Loucy (cell line): ENCODE results near the gene MBD3L2B.
A peak's percentile ranks its signal among the peaks of the same experiment; 100 is the strongest.
"Not testable (repeated sequence)": the region's sequence is repeated elsewhere in the genome, so short reads cannot be mapped to it uniquely, and the experiment has no call there.

Source experiments
- H2AFZ ChIP-seq: fragments of 200-600 bp; sonication (generic); 2 replicates; pipeline ENCODE4 v1.6.0; 2016; ENCODE audit warnings: antibody characterized with exemption, mild to moderate bottlenecking, low read length, moderate library complexity
- H3F3A ChIP-seq: fragments of 200-600 bp; 2 replicates; pipeline ENCODE4 v1.6.0; 2016; ENCODE audit warnings: antibody characterized with exemption, low read depth, mild to moderate bottlenecking
- H3K27me3 ChIP-seq: fragments of 200-600 bp; sonication (generic); 2 replicates; pipeline ENCODE4 v1.6.1; 2014; ENCODE audit warnings: low read length, mild to moderate bottlenecking; ENCODE audit not compliant: insufficient read depth, poor library complexity, severe bottlenecking
- H3K36me3 ChIP-seq: fragments of 200-600 bp; sonication (generic); 2 replicates; pipeline ENCODE4 v1.6.1; 2016; ENCODE audit warnings: low read length; ENCODE audit not compliant: insufficient read depth
- H3K4me1 ChIP-seq: fragments of 200-600 bp; sonication (generic); 2 replicates; pipeline ENCODE4 v1.5.1; 2014; ENCODE audit warnings: low read length, mild to moderate bottlenecking; ENCODE audit not compliant: insufficient read depth, poor library complexity, severe bottlenecking
- H3K4me2 ChIP-seq: fragments of 200-600 bp; sonication (generic); 2 replicates; pipeline ENCODE4 v1.6.0; 2014; ENCODE audit warnings: antibody characterized with exemption, low read length, low read depth, mild to moderate bottlenecking; ENCODE audit not compliant: poor library complexity, severe bottlenecking
- H3K4me3 ChIP-seq: fragments of 200-600 bp; sonication (generic); 2 replicates; pipeline ENCODE4 v1.5.1; 2014; ENCODE audit warnings: low read length, mild to moderate bottlenecking, mixed read lengths; ENCODE audit not compliant: poor library complexity, severe bottlenecking
- H3K79me2 ChIP-seq: fragments of 200-600 bp; sonication (generic); 2 replicates; pipeline ENCODE4 v1.6.1; 2014; ENCODE audit warnings: low read length; ENCODE audit not compliant: insufficient read depth
- H3K9ac ChIP-seq: fragments of 200-600 bp; sonication (generic); 2 replicates; pipeline ENCODE4 v1.6.0; 2014; ENCODE audit warnings: mild to moderate bottlenecking, low read depth, low read length, moderate library complexity; ENCODE audit not compliant: poor library complexity, severe bottlenecking
- H3K9me2 ChIP-seq: fragments of 200-600 bp; sonication (generic); replicated peaks from 2 replicates; pipeline ENCODE4 v1.6.1; 2016; ENCODE audit warnings: low read depth, low read length, mixed read lengths
- H3K9me3 ChIP-seq: fragments of 200-600 bp; sonication (generic); 2 replicates; pipeline ENCODE4 v1.6.1; 2014; ENCODE audit warnings: mild to moderate bottlenecking, antibody characterized with exemption, low read length, low read depth; ENCODE audit not compliant: insufficient read depth
- H4K20me1 ChIP-seq: fragments of 200-600 bp; sonication (generic); 2 replicates; pipeline ENCODE4 v1.6.0; 2014; ENCODE audit warnings: antibody characterized with exemption, low read length, mild to moderate bottlenecking; ENCODE audit not compliant: insufficient read depth, poor library complexity, severe bottlenecking
- EZH2phosphoT487 ChIP-seq: fragments of 200-600 bp; IDR thresholded peaks from 2 replicates; pipeline ENCODE4 v1.6.1; 2018; ENCODE audit warnings: antibody characterized with exemption, mild to moderate bottlenecking, moderate library complexity, borderline replicate concordance
- TF ChIP-seq, protein P1 (sequence below): fragments of 200-600 bp; sonication (generic); conservative IDR thresholded peaks from 2 replicates; pipeline ENCODE4 v1.5.1; 2014; ENCODE audit warnings: mild to moderate bottlenecking, antibody characterized with exemption, low read length

The MBD3L2B gene

DNA sequence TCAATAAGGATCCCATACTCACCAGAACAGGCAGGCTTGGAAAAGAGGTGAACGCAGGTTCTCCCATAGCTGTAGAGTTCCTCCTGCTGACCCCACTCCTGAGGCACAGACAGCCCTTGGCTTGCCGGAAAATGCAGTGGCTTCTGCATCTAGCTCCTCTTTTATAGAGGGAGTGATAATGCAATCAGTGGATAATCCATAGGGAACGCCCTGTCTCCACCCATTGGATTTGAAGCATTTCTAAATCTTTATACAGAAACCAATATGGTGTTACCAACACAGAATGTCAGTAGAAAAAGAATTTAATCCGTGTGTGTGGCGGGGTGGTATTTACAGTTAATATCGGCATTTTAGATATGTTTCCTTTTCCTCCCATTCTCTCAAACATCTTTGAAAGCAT is at the start of gene MBD3L2B:
Gene MBD3L2B, minus strand, starts transcription at position 101 of the 400 bp plus-strand sequence. Its CDS starts 34 bp downstream, at position 67.
- H3K9ac ChIP-seq, H3K27me3 ChIP-seq, H3K9me3 ChIP-seq, H3K4me2 ChIP-seq, H4K20me1 ChIP-seq, H3K4me1 ChIP-seq, H2AFZ ChIP-seq, H3F3A ChIP-seq, H3K79me2 ChIP-seq, H3K9me2 ChIP-seq, H3K4me3 ChIP-seq, H3K36me3 ChIP-seq: not testable (repeated sequence)

DNA sequence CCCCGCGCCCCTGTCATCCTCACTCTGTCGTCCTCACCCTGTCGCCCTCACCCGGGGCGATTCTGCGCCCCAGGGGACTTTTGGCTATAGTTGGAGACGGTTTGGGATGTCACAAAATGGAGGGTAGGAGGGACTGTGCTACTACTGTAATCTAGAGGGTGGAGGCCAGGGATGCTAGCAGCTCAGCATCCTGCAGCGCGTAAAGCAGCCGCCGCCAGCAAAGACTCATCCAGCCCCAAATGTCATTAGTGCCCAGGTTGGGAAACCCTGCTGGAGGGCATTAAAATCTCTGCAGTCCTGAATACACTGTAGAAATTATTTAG is 48.6 kb upstream of the MBD3L2B start:
- Histone ChIP-seq H3K4me1 (peaks cover 10% of the 10 kb centered on the region), H3K4me3 (peak overlapping the region; percentile 78), H3K79me2 (peaks cover 19% of the 10 kb centered on the region), H3K9me3 (no peaks in the 10 kb centered on the region), H3K27me3 (no peaks in the 10 kb centered on the region), H3K4me2 (peak overlapping the region; percentile 97), H2AFZ (peak overlapping the region; percentile 88), H3K36me3 (peaks cover 16% of the 10 kb centered on the region; the same call in 1 of the 2 replicates), H3F3A (no peaks in the 10 kb centered on the region; the same call in 1 of the 2 replicates), H3K9me2 (no peaks in the 10 kb centered on the region), H3K9ac (peak overlapping the region; percentile 80), H4K20me1 (peaks cover 18% of the 10 kb centered on the region)
- TF ChIP-seq, protein P1, sequence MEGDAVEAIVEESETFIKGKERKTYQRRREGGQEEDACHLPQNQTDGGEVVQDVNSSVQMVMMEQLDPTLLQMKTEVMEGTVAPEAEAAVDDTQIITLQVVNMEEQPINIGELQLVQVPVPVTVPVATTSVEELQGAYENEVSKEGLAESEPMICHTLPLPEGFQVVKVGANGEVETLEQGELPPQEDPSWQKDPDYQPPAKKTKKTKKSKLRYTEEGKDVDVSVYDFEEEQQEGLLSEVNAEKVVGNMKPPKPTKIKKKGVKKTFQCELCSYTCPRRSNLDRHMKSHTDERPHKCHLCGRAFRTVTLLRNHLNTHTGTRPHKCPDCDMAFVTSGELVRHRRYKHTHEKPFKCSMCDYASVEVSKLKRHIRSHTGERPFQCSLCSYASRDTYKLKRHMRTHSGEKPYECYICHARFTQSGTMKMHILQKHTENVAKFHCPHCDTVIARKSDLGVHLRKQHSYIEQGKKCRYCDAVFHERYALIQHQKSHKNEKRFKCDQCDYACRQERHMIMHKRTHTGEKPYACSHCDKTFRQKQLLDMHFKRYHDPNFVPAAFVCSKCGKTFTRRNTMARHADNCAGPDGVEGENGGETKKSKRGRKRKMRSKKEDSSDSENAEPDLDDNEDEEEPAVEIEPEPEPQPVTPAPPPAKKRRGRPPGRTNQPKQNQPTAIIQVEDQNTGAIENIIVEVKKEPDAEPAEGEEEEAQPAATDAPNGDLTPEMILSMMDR = no peak
- no peak for TF ChIP-seq EZH2phosphoT487

DNA sequence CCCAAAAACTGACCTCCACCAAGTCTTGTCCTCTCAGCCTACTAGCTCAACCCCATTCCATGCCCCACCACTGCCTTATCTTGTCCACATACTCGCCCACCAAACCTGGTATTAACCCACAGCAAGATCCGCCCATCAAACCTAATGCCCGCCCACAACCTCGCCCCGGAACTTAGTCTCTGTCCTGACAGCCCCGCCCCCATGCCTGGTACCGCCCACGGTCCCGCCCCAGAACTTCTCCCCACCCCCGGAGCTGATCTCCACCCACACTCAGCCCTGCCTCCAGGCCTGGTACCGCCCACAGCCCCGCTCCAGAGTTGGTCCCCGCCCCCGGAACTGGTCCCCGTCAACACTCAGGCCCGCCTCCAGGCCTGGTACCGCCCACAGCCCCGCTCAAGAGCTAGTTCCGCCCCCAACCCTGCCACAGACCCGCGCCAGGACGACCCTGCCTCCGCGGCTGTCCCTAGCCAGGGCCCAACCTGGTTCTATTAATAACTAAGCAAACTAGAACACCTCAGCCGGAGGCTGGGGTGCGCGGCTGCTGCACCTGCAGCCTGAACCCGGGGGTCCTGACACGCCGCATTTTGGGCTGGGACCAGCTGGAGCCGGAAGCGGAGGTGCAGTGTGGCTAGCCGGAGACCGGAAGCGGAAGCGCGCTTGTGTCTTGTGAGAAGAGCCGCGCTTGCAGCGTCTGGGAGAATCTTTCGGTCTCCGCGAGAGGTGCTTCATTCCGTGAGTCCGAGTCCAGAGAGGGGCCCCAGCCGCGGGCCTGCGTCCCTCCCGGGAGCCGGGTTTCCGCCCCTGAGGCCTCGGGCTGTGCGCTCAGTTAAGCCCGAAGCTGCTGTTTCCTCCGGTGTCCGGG is 48.0 kb upstream of the MBD3L2B start, which contains the start of gene ZNF557:
Gene ZNF557, plus strand, starts transcription at position 662 of the 862 bp plus-strand sequence. CDS start 5,372 bp downstream, outside the sequence.
- H2AFZ ChIP-seq = peak within 1 kb of the TSS; percentile 88
- H3K79me2 ChIP-seq = peaks cover 19% of the 10 kb centered on the region
- H3F3A ChIP-seq = no peaks in the 10 kb centered on the region; the same call in 1 of the 2 replicates
- H4K20me1 ChIP-seq = peaks cover 18% of the 10 kb centered on the region
- no peaks in the 10 kb centered on the region for H3K9me3 ChIP-seq
- peak within 1 kb of the TSS; percentile 80 for H3K9ac ChIP-seq
- peak within 1 kb of the TSS; percentile 78 for H3K4me3 ChIP-seq
- H3K4me2 ChIP-seq = peak within 1 kb of the TSS; percentile 97
- no peaks in the 10 kb centered on the region for H3K9me2 ChIP-seq
- no peaks in the 10 kb centered on the region for H3K27me3 ChIP-seq
- peaks cover 12% of the 10 kb centered on the region; the same call in 1 of the 2 replicates for H3K36me3 ChIP-seq
- TF ChIP-seq, protein P1 = no peak
- TF ChIP-seq EZH2phosphoT487 = no peak
- peaks cover 10% of the 10 kb centered on the region for H3K4me1 ChIP-seq
